ENCODE measurements around the gene ATP9A. TPM values are rescaled to one million over a fixed set of nuclear protein-coding genes. Genes with fewer than 3 reads are reported as not detected.

ATP9A gene
- total and polyA plus RNA-seq, 2 of the 8 experiments (the other 6 are each of a cell fraction or from before 2014, with no cell fraction given) = 5.0 to 6.4 TPM

GRCh38 chr20:51591871-51592270 lies 176.3 kb downstream of the ATP9A start:
- Histone ChIP-seq H2BK15ac (ENCODE audit: low read length) (no peak overlapping the region), H3K79me1 (ENCODE audit: low read depth, low read length) (no peaks in the 10 kb centered on the region), H2BK12ac (ENCODE audit: low read depth, low read length) (no peak overlapping the region), H3K36me3 (ENCODE audit: control insufficient read depth in 2 of 4, insufficient read depth in 4 of 4, low read length in 3 of 4) (no peaks in the 10 kb centered on the region), H3K23me2 (ENCODE audit: low read depth, low read length) (no peaks in the 10 kb centered on the region), H3K18ac (ENCODE audit: extremely low read depth, low read length) (no peak overlapping the region), H3K23ac (ENCODE audit: insufficient read length) (no peak overlapping the region), H3K27ac (ENCODE audit: low read depth, low read length) (no peak overlapping the region), H3K9me3 (ENCODE audit: insufficient read depth in 2 of 2, low read depth in 1 of 2, low read length in 1 of 2) (no peaks in the 10 kb centered on the region), H2BK120ac (replicated peaks; ENCODE audit: low read depth, low read length) (no peak overlapping the region), H2BK20ac (ENCODE audit: low read length) (no peak overlapping the region), H3K27me3 (replicated peaks in 1 of 4; ENCODE audit: control insufficient read depth in 3 of 4, extremely low read depth in 1 of 4, insufficient read depth in 3 of 4, low read length in 3 of 4) (no peaks in the 10 kb centered on the region), H2AFZ (ENCODE audit: low read length) (no peak overlapping the region), H3K4me2 (ENCODE audit: insufficient read depth in 1 of 2, low read depth in 2 of 2, low read length in 2 of 2) (no peak overlapping the region), H4K20me1 (replicated peaks in 1 of 2; ENCODE audit: control insufficient read depth in 1 of 2, insufficient read depth in 2 of 2, low read length in 2 of 2) (no peaks in the 10 kb centered on the region), H3K56ac (replicated peaks; ENCODE audit: insufficient read length, low read depth, low read length) (no peak overlapping the region), H3K4me3 (ENCODE audit: extremely low read depth in 1 of 4, insufficient read depth in 2 of 4, low read depth in 3 of 4, low read length in 4 of 4) (no peak overlapping the region), H4K5ac (ENCODE audit: insufficient read length, low read depth, low read length) (no peak overlapping the region), H3K14ac (ENCODE audit: insufficient read length) (no peak overlapping the region), H3K9ac (replicated peaks in 1 of 4; ENCODE audit: extremely low read depth in 1 of 4, low read depth in 3 of 4, low read length in 3 of 4) (no peak overlapping the region), H3K79me2 (ENCODE audit: control insufficient read depth in 1 of 2, insufficient read depth in 2 of 2, low read length in 2 of 2) (no peaks in the 10 kb centered on the region), H3K4me1 (replicated peaks in 1 of 4; ENCODE audit: control insufficient read depth in 3 of 4, insufficient read depth in 4 of 4, low read length in 3 of 4) (peaks cover 0 to 3% (median under 1%) of the 10 kb centered on the region in 4 experiments; a peak in 2 of 7 replicates), H2AK5ac (ENCODE audit: low read depth, low read length) (no peak overlapping the region), H2BK5ac (ENCODE audit: low read depth, low read length) (no peak overlapping the region), H4K91ac (replicated peaks; ENCODE audit: insufficient read length, low read length) (no peak overlapping the region), H3K4ac (replicated peaks; ENCODE audit: insufficient read length, low read depth, low read length) (no peak overlapping the region), H4K8ac (ENCODE audit: extremely low read depth, insufficient read depth, low read length) (no peak overlapping the region)
- 93% methylated on average over 10 of the region's 10 CpGs; no CpG with 5 or more reads in 1 of the 2 experiments for WGBS, 2 experiments (ENCODE audit: extremely low coverage in 1 of 2, insufficient coverage in 1 of 2, insufficient read length in 1 of 2, insufficient replicate concordance in 2 of 2, low coverage in 1 of 2, low lambda C conversion rate in 2 of 2, missing lambda C conversion rate in 1 of 2)
- CTCF ChIA-PET (ENCODE audit: partially characterized antibody) = interaction anchor here (0.8 to 3.1 kb wide), 7 partner anchors 9 to 604 kb away, joined by 3 to 8 read pairs (median 3); no protein-coding TSS in a partner anchor
- POLR2A ChIA-PET (ENCODE audit: partially characterized antibody) = no interaction called here
- no peak for FAIRE-seq
- DNase-seq (ENCODE audit: low read depth in 1 of 2, low spot score in 2 of 2) = no peak
- TF ChIP-seq RAD21 (IDR thresholded peaks at IDR 0.05 in 1 of 2, conservative IDR thresholded peaks at IDR 0.05 in 1 of 2; ENCODE audit: low read depth in 2 of 2, low read length in 2 of 2) (no peak), MAFK (IDR thresholded peaks at IDR 0.05; ENCODE audit: low read depth, low read length) (no peak), SP2 (IDR thresholded peaks at IDR 0.05; ENCODE audit: low read length) (no peak), CREB1 (IDR thresholded peaks at IDR 0.05) (no peak), POLR2AphosphoS5 (IDR thresholded peaks at IDR 0.05; ENCODE audit: low read depth, low read length) (no peak), CEBPB (IDR thresholded peaks at IDR 0.05; ENCODE audit: low read depth, low read length) (no peak), TAF1 (IDR thresholded peaks at IDR 0.05; ENCODE audit: low read depth, low read length) (no peak), KDM1A (IDR thresholded peaks at IDR 0.05; ENCODE audit: borderline replicate concordance, low read length) (no peak), MAX (IDR thresholded peaks at IDR 0.05) (no peak), SIRT6 (IDR thresholded peaks at IDR 0.05; ENCODE audit: low read length) (no peak), KDM5A (IDR thresholded peaks at IDR 0.05; ENCODE audit: low read length) (no peak), RNF2 (IDR thresholded peaks at IDR 0.05; ENCODE audit: borderline replicate concordance, low read depth, low read length, missing control alignments, poor library complexity, severe bottlenecking) (no peak)

Data from H1 (cell line).